Subcutaneous adipose tissue (tissue), 4 donors: Measurements from ENCODE around the gene NLGN2. TPM values are rescaled to one million over a fixed set of nuclear protein-coding genes. Genes with fewer than 3 reads are reported as not detected.

Source experiments
- CTCF ChIP-seq: fragments of 450-650 bp; IDR thresholded peaks from one replicate; pipeline ENCODE4 v1.5.1; 2016; ENCODE audit warnings: low read depth, mild to moderate bottlenecking, control low read depth, antibody characterized with exemption, moderate library complexity
- total RNA-seq, 4 donors: library from RNA; depleted of rRNA; stranded (reverse); fragments of >200 nt; gene quantifications; one replicate each; pipeline ENCODE4 v1.1.0, GENCODE V29; 2016

NLGN2 gene
- total RNA-seq, 4 donors from 2014 or later: 3.1 to 6.8 (median 4.2) TPM

DNA sequence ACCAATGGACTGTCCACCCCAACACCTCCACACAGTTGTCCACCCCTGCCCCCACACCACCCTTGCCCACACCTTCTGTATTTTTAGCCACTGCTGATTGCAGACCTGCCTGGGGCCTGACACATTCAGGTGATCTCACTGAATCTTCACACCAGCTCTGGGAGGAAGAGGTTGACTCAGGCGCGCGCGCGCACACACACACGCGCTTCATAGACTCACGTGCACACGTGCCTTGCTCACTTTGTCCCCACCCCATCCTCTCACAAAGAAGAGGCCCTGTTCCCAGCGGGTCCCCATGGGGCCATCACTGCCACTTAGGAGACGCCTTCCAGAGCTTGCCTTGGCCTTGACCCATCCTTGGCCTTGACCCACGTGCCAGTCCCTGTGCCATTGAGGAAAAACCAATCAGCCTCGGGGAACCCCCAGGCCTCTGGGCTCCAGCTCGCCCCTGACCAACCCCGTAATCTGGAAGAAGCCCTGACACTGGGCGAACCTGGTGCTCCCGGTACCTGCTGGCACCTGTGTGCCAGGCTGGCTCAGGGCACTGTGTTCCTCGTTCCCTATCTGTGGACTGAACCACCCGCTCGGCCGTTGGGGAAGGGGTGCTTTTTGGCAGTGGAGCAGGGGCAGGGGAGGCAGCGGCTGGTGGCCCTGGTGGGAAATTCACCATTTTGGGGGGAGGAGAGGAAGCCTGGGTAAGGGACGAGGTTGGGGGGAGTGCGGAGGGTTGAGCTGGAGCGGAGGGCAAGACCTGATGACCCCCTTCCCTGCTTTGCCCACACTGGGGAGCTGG, 3.2 kb downstream of the NLGN2 start:
- no peak for TF ChIP-seq CTCF

DNA sequence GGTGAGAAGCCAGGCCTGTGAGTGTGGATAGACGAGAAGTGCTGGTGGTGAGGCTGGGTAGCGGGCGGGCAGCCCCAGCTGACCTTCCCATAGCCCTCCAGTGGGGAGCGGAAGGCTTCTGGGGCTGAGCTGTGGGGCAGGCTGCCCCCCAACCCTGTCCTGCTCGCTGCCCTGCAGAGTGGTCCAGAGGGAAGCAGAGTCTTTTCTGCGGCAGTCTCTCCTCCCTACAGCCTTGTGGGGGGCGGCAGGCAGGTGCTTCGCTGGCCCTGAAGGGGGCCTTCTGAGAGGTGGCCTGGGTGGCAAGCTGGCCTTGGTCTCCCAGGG, 3.7 kb downstream of the NLGN2 start:
- TF ChIP-seq CTCF: no peak

DNA sequence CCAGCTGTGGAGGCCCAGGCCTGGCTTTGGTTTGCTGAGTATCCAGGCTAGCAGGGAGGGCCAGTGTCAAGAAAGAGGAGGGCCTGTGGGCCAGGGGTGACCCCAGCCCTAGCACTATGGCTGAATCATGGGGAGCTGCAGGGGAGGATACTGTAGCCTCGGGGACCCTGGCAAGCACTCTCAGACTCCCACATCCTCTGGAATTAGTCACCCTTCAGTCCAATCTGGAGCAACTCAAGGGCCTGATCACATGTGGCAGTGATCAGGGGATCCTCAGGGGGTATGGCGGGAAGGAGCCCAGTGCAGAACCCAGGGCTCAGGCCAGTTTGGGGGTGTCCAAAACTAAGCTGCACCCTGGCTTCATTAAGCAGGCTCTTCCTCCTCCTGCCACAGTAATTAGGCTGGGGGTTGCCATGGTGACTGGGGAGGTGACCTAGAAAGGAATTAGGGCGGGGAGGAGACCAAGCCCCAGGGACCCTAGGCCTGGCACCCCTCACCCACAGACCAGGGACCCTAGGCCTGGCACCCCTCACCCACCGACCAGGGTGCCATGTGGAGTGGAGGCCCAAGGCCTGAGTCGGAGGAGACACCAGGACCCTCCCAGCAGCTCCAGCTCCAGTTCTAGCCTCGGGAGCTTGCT, 5.8 kb downstream of the NLGN2 start:
- TF ChIP-seq CTCF: no peak

DNA sequence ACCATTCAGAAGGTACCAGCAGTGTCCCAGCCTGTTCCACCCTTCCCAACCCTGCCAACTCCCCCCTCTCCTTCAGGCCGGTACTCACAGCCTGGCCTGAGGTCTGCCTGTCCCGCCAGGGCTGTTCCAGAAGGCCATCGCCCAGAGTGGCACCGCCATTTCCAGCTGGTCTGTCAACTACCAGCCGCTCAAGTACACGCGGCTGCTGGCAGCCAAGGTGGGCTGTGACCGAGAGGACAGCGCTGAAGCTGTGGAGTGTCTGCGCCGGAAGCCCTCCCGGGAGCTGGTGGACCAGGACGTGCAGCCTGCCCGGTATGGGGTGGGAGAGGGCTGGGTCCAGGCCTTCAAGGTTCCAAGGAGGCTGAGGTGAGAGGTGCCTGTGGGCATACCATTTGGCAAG, 7.2 kb downstream of the NLGN2 start:
- no peak for TF ChIP-seq CTCF

DNA sequence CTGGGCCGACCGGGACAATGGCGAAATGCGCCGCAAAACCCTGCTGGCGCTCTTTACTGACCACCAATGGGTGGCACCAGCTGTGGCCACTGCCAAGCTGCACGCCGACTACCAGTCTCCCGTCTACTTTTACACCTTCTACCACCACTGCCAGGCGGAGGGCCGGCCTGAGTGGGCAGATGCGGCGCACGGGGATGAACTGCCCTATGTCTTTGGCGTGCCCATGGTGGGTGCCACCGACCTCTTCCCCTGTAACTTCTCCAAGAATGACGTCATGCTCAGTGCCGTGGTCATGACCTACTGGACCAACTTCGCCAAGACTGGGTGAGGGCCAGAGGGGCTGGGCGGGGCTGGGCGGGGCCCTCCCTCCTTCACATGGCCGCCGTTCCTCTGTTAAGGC, 8.1 kb downstream of the NLGN2 start:
- TF ChIP-seq CTCF: no peak

- no peak for TF ChIP-seq CTCF
These were observed 8.7 kb downstream of the NLGN2 start for GRCh38 chr17:7416323-7416722.

DNA sequence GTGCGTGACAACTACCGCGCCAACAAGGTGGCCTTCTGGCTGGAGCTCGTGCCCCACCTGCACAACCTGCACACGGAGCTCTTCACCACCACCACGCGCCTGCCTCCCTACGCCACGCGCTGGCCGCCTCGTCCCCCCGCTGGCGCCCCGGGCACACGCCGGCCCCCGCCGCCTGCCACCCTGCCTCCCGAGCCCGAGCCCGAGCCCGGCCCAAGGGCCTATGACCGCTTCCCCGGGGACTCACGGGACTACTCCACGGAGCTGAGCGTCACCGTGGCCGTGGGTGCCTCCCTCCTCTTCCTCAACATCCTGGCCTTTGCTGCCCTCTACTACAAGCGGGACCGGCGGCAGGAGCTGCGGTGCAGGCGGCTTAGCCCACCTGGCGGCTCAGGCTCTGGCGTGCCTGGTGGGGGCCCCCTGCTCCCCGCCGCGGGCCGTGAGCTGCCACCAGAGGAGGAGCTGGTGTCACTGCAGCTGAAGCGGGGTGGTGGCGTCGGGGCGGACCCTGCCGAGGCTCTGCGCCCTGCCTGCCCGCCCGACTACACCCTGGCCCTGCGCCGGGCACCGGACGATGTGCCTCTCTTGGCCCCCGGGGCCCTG, 9.5 kb downstream of the NLGN2 start:
- no peak for TF ChIP-seq CTCF
